Gastroesophageal sphincter (tissue), 4 donors: ENCODE results near the gene GRK5. TPM values are rescaled to one million over a fixed set of nuclear protein-coding genes. Genes with fewer than 3 reads are reported as not detected.

Experiments used
- ATAC-seq: fragments of 150-250 bp; one replicate; pipeline ENCODE4 v1.9.1; 2016; ENCODE audit warnings: mild to moderate bottlenecking, moderate library complexity
- H3K27ac ChIP-seq, 4 donors: fragments of 200-600 bp; sonication (generic) in 3 of 4; 1 replicate in 3 of 4; 2 replicates in 1 of 4; pipeline ENCODE4 v1.5.1; 2016 to 2019
- H3K27me3 ChIP-seq: fragments of 200-600 bp; sonication (generic); one replicate; pipeline ENCODE4 v1.5.1; 2019
- H3K36me3 ChIP-seq, 2 donors: fragments of 200-600 bp; sonication (generic); one replicate each; pipeline ENCODE4 v1.5.1; 2019; ENCODE audit warnings: control low read depth in 1 of 2
- H3K4me1 ChIP-seq, 3 donors: fragments of 200-600 bp; sonication (generic); 1 replicate in 2 of 3; 2 replicates in 1 of 3; pipeline ENCODE4 v1.5.1; 2016 to 2019; ENCODE audit warnings: control low read depth in 2 of 3
- H3K4me3 ChIP-seq, 2 donors: fragments of 200-600 bp; sonication (generic); one replicate each; pipeline ENCODE4 v1.5.1; 2019; ENCODE audit warnings: mild to moderate bottlenecking in 1 of 2, moderate library complexity in 1 of 2
- H3K9me3 ChIP-seq, 3 donors: fragments of 200-600 bp; sonication (generic); one replicate each; pipeline ENCODE4 v1.5.1; 2017 to 2019; ENCODE audit warnings: control low read depth in 2 of 3
- CTCF ChIP-seq, 4 experiments: fragments of 200-600 bp in 2 of 4; fragments of 450-650 bp in 2 of 4; sonication (generic) in 1 of 4; IDR thresholded peaks; one replicate each; pipeline ENCODE4 v1.5.1; 2017 to 2019; ENCODE audit warnings: antibody characterized with exemption in 4 of 4, mild to moderate bottlenecking in 2 of 4, moderate library complexity in 2 of 4
- EP300 ChIP-seq: sonication (generic); formaldehyde crosslinking; IDR thresholded peaks from one replicate; pipeline ENCODE4 v1.6.1; 2017; ENCODE audit warnings: antibody characterized with exemption, mild to moderate bottlenecking
- POLR2A ChIP-seq, 2 donors: fragments of 450-650 bp; IDR thresholded peaks; one replicate each; pipeline ENCODE4 v1.6.1; 2017; ENCODE audit warnings: antibody characterized with exemption in 2 of 2, mild to moderate bottlenecking in 2 of 2, moderate library complexity in 1 of 2
- POLR2AphosphoS5 ChIP-seq: sonication (generic); formaldehyde crosslinking; IDR thresholded peaks from one replicate; pipeline ENCODE4 v1.6.1; 2017; ENCODE audit warnings: antibody characterized with exemption
- WGBS, 2 donors: methylation state at CpG; one replicate each; pipeline ENCODE4 v1.1.5; 2018; ENCODE audit warnings: low coverage in 1 of 2; 5-methylcytosine and 5-hydroxymethylcytosine counted together
- total RNA-seq, 4 donors: library from RNA; depleted of rRNA; stranded (reverse); fragments of >200 nt; gene quantifications; one replicate each; pipeline ENCODE4 v1.1.0, GENCODE V29; 2016

GRK5 gene
- total RNA-seq, 4 donors from 2014 or later: 28.8 to 71.6 (median 47.7) TPM

- H3K27ac ChIP-seq: peak overlapping the region in 1 of 4 donors; percentile 12
- ATAC-seq: no peak
- H3K36me3 ChIP-seq: no peaks in the 10 kb centered on the region
- WGBS, 2 donors: 83 to 100% methylated on average over 1 of the region's 2 CpGs
- TF ChIP-seq CTCF (IDR thresholded peaks at IDR 0.05) (no peak), POLR2AphosphoS5 (no peak), POLR2A (IDR thresholded peaks at IDR 0.05) (no peak), EP300 (no peak)
- H3K4me1 ChIP-seq: peaks cover 0 to 33% (median 19%) of the 10 kb centered on the region in 3 donors
- no peak overlapping the region for H3K4me3 ChIP-seq
- no peaks in the 10 kb centered on the region for H3K27me3 ChIP-seq
- H3K9me3 ChIP-seq: peaks cover 0 to 5% (median 0%) of the 10 kb centered on the region in 3 donors
These were observed 151.2 kb downstream of the GRK5 start for GRCh38 chr10:119358567-119358966.

- no peak for ATAC-seq
- H3K36me3 ChIP-seq: no peaks in the 10 kb centered on the region
- H3K4me1 ChIP-seq: peaks cover 0 to 34% (median 21%) of the 10 kb centered on the region in 3 donors
- no peaks in the 10 kb centered on the region for H3K27me3 ChIP-seq
- no CpG with 5 or more reads among the region's 4 CpGs for WGBS, 2 donors
- peak overlapping the region in 1 of 4 donors; percentile 12 for H3K27ac ChIP-seq
- H3K9me3 ChIP-seq: peaks cover 0 to 5% (median 0%) of the 10 kb centered on the region in 3 donors
- TF ChIP-seq POLR2A (IDR thresholded peaks at IDR 0.05) (no peak), CTCF (IDR thresholded peaks at IDR 0.05) (no peak), POLR2AphosphoS5 (no peak), EP300 (no peak)
- no peak overlapping the region for H3K4me3 ChIP-seq
These were observed 151.7 kb downstream of the GRK5 start for GRCh38 chr10:119359025-119359424.

GRCh38 chr10:119360181-119360921 lies 153.0 kb downstream of the GRK5 start:
- H3K9me3 ChIP-seq: peaks cover 0 to 5% (median 0%) of the 10 kb centered on the region in 3 donors
- WGBS, 2 donors: 76 to 84% methylated on average over 3 to 6 of the region's 11 CpGs
- no peaks in the 10 kb centered on the region for H3K27me3 ChIP-seq
- H3K4me1 ChIP-seq: peaks cover 0 to 47% (median 33%) of the 10 kb centered on the region in 3 donors
- no peaks in the 10 kb centered on the region for H3K36me3 ChIP-seq
- TF ChIP-seq POLR2A (IDR thresholded peaks at IDR 0.05) (no peak), CTCF (IDR thresholded peaks at IDR 0.05) (no peak), EP300 (no peak), POLR2AphosphoS5 (no peak)
- H3K27ac ChIP-seq: peak overlapping the region in 3 of 4 donors; percentile 12 to 27 (median 15)
- ATAC-seq: no peak
- no peak overlapping the region for H3K4me3 ChIP-seq

- H3K27me3 ChIP-seq: no peaks in the 10 kb centered on the region
- H3K36me3 ChIP-seq: no peaks in the 10 kb centered on the region
- no peak for ATAC-seq
- H3K4me3 ChIP-seq: no peak overlapping the region
- peaks cover 0 to 54% (median 37%) of the 10 kb centered on the region in 3 donors for H3K4me1 ChIP-seq
- WGBS, 2 donors: 93% methylated on average over 2 of the region's 10 CpGs; no CpG with 5 or more reads in 1 of the 2 donors
- TF ChIP-seq POLR2AphosphoS5: no peak
- TF ChIP-seq EP300: no peak
- TF ChIP-seq POLR2A (IDR thresholded peaks at IDR 0.05): no peak
- no peak for TF ChIP-seq CTCF (IDR thresholded peaks at IDR 0.05)
- H3K27ac ChIP-seq: peak overlapping the region in 3 of 4 donors; percentile 12 to 27 (median 15)
- peaks cover 0 to 1% (median 0%) of the 10 kb centered on the region in 3 donors for H3K9me3 ChIP-seq
These were observed 153.7 kb downstream of the GRK5 start for GRCh38 chr10:119361037-119361436.

- Histone ChIP-seq H3K27ac (peak overlapping the region in 3 of 4 donors; percentile 18 to 76 (median 67)), H3K4me3 (no peak overlapping the region), H3K9me3 (no peaks in the 10 kb centered on the region), H3K36me3 (no peaks in the 10 kb centered on the region), H3K4me1 (peaks cover 0 to 59% (median 42%) of the 10 kb centered on the region in 3 donors), H3K27me3 (no peaks in the 10 kb centered on the region)
- ATAC-seq: peak; percentile 26
- TF ChIP-seq EP300 (no peak), CTCF (IDR thresholded peaks at IDR 0.05) (no peak), POLR2AphosphoS5 (no peak), POLR2A (IDR thresholded peaks at IDR 0.05) (no peak)
- 77 to 94% methylated on average over 2 to 3 of the region's 3 CpGs for WGBS, 2 donors
These were observed 154.8 kb downstream of the GRK5 start for GRCh38 chr10:119362122-119362521.
